ENCODE measurements around the gene TSHZ2. TPM values are rescaled to one million over a fixed set of nuclear protein-coding genes. Genes with fewer than 3 reads are reported as not detected.

Gene TSHZ2
- polyA plus RNA-seq, 12 donors = 8.0 to 36.9 (median 14.7) TPM; not detected in 1

- DNase-seq = no peak
These were observed 254.7 kb downstream of the TSHZ2 start for GRCh38 chr20:53226826-53227225.

GRCh38 chr20:53227523-53227922 is 255.4 kb downstream of the TSHZ2 start:
- no peak for DNase-seq

GRCh38 chr20:53231061-53231460 is 258.9 kb downstream of the TSHZ2 start:
- DNase-seq = no peak

- DNase-seq = no peak
These were observed 265.3 kb downstream of the TSHZ2 start for GRCh38 chr20:53237461-53237860.

- no peak for DNase-seq
These were observed 266.0 kb downstream of the TSHZ2 start for GRCh38 chr20:53238121-53238660.

- no peak for DNase-seq
These were observed 271.0 kb downstream of the TSHZ2 start for GRCh38 chr20:53243152-53243551.

- no peak for DNase-seq
These were observed 272.6 kb downstream of the TSHZ2 start for GRCh38 chr20:53244711-53245110.

- DNase-seq = no peak
These were observed 273.4 kb downstream of the TSHZ2 start for GRCh38 chr20:53245574-53245973.

GRCh38 chr20:53247468-53248103 is 275.4 kb downstream of the TSHZ2 start:
- DNase-seq = no peak

- no peak for DNase-seq
These were observed 278.3 kb downstream of the TSHZ2 start for GRCh38 chr20:53250456-53250855.

- no peak for DNase-seq
These were observed 279.8 kb downstream of the TSHZ2 start for GRCh38 chr20:53252002-53252401.

GRCh38 chr20:53253668-53254067 is 281.5 kb downstream of the TSHZ2 start:
- DNase-seq = no peak

GRCh38 chr20:53255102-53255710 is 283.0 kb downstream of the TSHZ2 start:
- no peak for DNase-seq

- DNase-seq = no peak
These were observed 286.6 kb downstream of the TSHZ2 start for GRCh38 chr20:53258741-53259140.

GRCh38 chr20:53260168-53260567 is 288.0 kb downstream of the TSHZ2 start:
- DNase-seq = no peak

GRCh38 chr20:53260591-53260990 is 288.4 kb downstream of the TSHZ2 start:
- DNase-seq = no peak

- no peak for DNase-seq
These were observed 290.2 kb downstream of the TSHZ2 start for GRCh38 chr20:53262365-53262764.

- no peak for DNase-seq
These were observed 291.6 kb downstream of the TSHZ2 start for GRCh38 chr20:53263554-53264438.

- DNase-seq = no peak
These were observed 292.4 kb downstream of the TSHZ2 start for GRCh38 chr20:53264604-53265003.

- no peak for DNase-seq
These were observed 293.2 kb downstream of the TSHZ2 start for GRCh38 chr20:53265304-53265875.

GRCh38 chr20:53269380-53269779 is 297.2 kb downstream of the TSHZ2 start:
- DNase-seq = no peak

- DNase-seq = no peak
These were observed 298.7 kb downstream of the TSHZ2 start for GRCh38 chr20:53270792-53271375.

Data from muscle of arm (tissue), 12 donors.